HG03457 (cell line): ENCODE results near the gene LATS1.
"Not testable (repeated sequence)": the region's sequence is repeated elsewhere in the genome, so short reads cannot be mapped to it uniquely, and the experiment has no call there.

Experiments
- ATAC-seq: cut with Tn5 transposase; IDR thresholded peaks from one replicate; pipeline ENCODE4 v1.9.1; 2021; ENCODE audit warnings: moderate number of reproducible peaks; ENCODE audit not compliant: unreplicated experiment

The LATS1 gene

DNA sequence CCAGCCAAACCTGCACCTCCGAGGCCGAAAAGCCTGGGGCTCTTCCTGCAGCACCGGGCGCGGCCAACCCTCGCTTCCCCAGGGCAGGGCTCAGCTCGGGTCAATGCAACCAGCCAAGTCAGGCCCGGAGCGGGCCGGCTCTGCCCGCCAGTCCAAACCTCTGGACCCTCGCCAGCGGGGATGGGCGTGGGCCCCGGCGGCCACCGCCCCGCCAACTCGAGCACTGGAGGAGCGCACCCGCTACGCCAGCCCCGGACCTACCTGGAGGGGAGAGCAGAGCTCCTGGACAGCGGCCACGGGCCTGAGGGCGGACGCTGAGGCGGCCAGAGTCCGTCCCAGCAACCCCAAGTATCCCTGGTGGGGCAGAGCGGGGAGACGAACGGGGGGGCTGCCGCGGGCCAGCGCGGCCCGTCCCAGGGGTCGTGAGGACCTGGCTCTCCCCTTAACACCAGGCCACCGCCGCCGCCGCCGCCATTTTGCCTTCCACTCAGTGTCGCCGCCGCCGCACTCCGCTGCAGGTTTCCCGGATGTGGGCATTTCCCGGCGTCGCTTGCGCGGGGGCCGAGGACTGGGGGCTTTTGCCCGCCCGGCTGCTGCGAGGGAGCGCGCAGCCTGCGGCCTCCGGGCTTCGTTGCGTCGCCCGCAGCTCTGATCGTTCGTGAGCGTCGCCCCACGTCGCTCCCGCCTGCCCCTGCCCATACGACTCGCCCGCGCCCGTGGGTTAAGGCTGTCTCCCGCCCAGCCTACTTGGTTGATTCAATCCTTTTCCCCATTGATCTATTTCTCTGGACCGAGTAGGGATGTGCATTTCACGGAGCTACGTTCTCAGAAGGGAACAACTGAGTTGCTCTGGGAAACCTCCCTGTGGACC, at the start of gene LATS1:
TSS of gene LATS1 (minus strand) at position 514 of the 871 bp plus-strand sequence. CDS start 15,975 bp downstream, outside the sequence.
- ATAC-seq: peak; percentile 66

DNA sequence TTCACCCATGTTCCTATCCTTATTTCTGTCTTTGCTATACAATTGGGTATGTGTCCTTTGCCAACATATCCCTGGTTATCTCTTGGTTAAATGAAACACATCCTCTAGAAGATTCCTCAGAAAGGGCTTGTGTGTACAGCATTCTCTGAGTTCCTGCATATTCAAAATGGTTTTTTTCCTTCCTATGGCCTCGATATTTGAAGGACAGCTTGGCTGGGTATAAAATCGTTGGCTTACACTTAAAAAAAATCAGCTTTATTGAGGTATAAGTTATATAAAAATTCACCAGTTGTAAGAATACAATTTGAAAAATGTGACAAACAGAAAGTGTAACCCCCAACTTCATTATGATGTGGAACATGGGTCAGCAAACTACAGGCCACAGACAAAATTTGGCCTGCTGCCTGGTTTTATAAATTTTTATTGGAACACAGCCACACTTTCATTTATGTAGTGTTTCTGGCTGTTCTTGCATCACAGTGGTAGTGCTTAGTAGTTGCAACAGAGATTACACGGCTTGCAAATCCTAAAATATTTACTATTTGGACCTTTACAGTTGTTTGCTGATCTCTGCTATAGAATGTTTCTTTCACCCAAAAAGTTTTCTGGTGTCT, 48.4 kb upstream of the LATS1 start:
- ATAC-seq: no peak

DNA sequence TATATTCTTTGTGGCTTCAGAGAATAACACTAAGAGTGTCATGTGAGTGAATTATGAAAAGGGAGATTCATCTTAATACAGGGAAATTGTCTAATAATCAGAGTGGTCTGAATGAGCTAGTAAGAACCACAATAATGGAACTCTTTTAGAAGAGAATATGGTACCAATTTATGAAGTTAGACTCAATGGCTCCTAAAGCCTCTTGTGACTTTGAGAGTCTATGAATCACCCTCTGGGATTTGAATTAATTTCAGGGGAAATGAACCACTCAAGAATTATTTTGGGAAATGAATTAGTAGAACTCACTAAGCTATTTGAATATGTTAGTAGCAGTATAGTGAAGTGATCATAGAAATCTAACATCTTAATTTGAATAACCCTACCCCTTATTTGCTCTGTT, 46.0 kb upstream of the LATS1 start:
- ATAC-seq: no peak

DNA sequence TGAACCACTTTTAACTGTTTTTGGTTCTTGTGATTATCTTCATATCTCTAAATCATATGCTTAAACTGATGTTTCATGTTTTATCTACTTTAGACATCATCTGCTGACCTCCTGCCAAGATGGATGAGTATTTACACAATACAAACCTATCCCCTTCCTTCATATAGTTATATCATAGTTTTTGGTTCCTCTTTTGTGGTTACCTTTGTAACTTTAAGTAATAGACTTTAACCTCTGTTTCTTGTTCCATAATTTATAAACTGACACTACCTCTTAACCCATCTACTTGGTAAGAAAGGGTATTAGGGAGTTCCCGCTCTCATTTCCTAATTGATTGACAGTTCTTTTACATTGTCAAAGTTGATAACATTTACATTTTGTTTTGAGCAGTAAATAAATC, 43.5 kb upstream of the LATS1 start:
- peak; percentile 87 for ATAC-seq

DNA sequence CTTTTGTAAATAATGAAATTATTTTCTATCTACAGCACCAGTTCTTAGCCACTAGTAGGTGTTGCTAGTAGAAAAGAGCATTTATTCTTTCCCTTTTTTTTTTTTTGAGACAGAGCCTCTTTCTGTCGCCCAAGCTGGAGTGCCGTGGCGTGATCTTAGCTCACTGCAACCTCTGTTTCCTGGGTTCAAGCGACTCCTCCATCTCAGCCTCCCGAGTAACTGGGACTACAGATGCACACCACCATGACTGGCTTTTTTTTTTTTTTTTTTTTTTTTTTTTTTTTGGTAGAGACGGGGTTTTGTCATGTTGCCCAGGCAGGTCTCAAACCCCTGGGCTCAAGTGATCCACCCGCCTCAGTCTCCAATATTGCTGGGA, 38.3 kb upstream of the LATS1 start:
- ATAC-seq: no peak

DNA sequence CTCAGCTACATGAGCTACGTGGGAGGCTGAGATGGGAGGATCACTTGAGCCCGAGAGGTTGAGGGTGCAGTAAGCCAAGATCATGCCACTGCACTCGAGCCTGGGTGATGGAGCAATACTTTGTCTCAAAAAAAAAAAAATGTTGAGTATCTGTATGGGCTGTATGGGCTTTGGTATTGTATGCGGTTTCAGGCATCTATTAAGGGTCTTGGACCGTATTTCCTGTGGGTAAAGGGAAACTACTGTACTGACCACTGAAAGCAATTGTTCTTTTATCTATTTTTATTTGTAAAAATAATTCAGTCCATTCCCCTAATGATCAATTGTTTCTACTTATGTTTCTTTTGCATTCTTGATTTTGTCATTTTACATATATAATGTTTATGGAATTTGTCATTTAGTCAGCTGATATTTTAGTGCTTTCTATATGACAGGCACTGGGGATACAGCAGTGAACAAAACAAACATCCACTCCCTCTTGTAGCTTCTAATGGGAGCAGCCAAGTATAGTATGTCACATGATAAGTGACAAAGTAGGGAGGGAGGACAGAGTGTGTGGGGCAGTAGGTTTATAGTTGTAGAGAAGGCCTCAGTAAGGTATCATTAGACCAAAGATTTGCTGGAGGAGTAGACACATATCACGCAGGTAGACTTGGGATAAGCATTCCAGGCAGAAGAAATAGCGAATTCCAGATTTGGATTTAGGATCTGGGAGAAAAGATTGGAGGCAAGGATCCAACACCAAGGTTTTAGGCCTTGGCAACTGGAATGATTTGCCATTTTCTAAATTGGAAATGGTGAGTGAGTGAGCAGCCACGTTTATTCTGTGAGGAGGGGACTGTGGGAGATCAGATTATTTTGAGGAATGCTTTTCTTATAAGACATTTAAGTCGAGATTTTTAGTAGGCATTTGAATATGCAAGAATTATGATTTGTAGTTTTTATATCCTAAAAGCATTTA, 37.7 kb upstream of the LATS1 start:
- ATAC-seq: peak; percentile 62

DNA sequence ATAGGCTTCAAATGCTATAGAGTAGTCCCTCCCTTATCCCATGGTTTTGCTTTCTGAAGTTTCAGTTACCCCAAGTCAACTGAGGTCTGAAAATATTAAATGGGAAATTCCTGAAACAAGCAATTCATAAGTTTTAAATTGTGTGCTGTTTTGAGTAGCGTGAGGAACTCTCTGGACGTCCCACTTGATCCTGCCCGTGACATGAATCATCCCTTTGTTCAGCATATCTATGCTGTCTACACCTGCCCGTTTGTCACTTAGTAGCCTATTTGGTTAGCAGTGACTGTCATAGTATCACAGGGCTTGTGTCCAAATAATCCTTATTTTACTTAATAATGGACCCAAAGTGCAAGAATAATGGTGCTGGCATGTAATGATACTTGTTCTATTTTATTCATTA, 36.6 kb upstream of the LATS1 start:
- no peak for ATAC-seq

DNA sequence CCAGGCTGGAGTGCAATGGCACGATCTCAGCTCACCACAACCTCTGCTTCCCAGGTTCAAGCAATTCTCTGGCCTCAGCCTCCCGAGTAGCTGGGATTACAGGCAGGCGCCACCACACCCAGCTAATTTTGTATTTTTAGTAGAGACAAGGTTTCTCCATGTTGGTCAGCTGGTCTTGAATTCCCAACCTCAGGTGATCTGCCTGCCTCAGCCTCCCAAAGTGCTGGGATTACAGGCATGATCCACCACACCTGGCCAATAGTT, 35.4 kb upstream of the LATS1 start:
- not testable (repeated sequence) for ATAC-seq

DNA sequence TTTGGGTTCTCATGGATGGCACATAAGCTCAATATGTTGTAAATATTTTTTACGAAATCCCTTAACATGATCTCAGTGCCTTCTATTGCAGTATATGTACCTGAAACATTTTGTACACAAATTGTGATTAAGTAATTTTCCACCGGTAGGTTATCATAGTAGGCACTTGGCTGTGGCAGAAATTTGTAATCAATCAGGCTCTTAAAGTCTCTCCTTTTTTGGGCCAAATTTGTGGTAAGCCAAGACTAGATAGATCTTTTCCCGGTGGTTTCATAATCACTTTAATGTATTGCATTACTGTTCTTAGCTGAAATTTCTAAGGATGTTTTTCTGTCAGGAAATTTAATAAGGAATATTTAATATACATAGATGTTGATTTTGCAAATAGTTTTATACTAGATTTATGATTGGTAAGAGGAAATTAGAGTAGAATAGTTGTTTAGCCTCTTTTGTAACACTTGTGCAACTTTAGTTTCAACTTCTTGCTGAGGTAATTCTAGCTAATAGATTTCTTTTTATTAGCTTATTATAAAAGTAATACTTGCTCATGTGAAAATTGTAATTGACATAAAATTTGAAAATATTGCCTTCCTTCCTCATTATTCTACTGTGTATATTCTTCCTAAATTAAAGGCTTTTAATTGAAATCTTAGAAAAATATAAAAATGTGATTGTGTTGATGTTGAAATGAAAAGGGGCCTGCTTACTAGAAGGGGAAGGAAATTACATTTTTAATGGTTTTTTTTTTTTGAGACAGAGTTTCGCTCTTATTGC, 34.9 kb upstream of the LATS1 start:
- ATAC-seq: no peak

DNA sequence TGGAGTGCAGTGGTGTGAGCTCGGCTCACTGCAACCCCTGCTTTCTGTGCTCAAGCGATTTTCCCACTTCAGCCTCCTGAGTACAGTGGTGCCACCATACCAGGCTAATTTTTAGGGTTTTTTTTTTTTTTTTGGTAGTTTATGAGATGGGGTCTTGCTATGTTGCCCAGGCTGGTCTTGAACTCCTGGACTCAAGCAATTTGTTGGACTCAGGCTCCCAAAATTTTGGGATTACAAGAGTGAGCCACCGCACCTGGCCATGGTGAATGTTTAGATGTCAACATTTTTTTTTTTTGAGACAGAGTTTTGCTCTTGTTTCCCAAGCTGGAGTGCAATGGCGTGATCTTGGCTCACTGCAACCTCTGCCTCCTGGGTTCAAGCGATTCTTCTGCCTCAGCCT, 34.0 kb upstream of the LATS1 start:
- not testable (repeated sequence) for ATAC-seq

DNA sequence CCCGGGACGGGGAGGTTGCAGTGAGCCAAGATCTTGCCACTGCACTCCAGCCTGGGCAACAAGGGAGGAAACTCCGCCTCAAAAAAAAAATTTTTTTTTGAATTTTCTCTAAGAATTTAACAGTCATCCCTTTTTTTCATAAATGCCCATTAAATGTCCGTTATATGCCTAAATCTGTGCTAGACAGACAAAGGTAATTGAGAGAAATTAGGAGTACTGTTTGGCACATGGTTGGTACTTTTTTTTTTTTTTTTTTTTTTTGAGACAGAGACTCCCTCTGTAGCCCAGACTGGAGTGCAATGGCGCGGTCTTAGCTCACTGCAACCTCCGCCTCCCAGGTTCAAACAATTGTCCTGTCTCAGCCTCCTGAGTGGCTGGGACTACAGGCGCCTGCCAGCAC, 33.3 kb upstream of the LATS1 start:
- no peak for ATAC-seq

DNA sequence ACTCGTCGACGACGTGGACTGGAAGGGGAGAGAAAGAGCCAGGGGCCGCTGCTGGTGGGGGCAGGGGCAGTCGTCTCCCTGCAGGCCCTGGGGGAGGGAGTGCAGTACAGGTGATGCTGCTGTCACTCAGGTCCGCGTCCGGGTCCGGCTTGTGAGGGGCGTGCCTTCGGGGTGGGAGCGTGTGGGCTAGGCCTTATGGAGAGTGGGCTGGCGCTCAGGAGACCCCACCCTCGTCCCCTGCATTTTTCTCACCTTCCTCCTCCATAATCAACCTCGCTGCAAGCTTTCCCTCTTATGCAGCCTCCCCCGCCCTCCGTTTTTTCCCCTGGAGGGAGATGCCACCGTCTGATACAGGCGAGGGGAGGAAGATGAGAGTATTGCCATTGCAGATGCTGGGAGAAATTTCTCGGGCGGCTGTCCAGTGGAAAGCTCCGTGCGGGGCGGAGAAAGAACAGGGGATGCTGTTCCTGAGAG, 32.3 kb upstream of the LATS1 start:
- ATAC-seq: peak; percentile 24

DNA sequence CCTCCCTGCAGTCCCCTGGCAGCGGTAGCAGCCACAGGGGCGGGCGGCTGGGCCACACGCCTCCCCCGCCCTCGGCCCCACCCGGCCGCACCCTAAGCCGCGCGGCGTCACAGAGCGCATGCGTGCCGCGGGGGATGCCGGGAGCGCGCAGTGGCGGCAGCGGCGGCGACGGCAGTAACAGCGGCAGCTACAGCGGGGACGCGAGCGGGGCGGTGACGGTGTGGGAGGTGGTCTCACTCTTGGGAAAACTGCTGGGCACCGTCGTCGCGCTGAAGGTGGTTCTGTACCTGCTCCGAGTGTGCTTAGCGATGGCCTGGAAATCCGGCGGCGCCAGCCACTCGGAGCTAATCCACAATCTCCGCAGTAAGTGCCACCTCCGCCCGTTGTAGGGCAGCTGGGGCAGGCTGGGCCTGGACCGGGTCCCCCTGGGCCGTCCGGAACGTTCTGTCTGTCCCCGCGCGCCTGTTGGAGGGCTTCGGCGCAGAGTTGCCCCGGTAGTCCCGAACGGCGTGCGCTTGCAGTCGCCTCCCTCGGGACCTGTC, 31.8 kb upstream of the LATS1 start, which contains the start of gene PCMT1:
TSS of gene PCMT1 (plus strand) at position 148 of the 542 bp plus-strand sequence. CDS start at position 309, 161 bp downstream.
- peak; percentile 71 for ATAC-seq

DNA sequence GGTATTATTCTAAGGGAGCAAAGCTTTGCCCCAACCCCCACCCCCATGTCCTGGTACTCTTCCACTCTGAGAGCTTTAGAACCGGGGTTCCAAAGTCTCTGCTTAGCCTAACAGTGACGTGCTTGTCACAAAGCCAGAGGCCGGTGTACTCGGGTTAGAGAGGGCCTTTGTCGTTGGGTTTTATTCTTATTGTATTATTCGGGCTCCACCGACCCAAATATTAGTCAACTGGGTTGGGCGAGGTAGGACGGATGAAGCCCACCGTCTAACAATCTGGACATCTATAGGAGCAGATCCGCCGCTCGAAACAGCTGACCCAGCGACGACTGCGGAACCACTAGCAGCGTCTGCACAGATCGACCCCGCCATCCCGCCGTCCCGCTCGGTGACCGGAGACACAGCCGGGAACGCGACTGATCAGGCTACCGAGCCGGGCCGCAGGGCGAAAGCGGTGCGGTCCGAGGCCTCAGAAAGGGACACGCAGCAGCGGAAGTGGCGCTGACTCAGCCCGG, 31.2 kb upstream of the LATS1 start:
- ATAC-seq: not testable (repeated sequence)

DNA sequence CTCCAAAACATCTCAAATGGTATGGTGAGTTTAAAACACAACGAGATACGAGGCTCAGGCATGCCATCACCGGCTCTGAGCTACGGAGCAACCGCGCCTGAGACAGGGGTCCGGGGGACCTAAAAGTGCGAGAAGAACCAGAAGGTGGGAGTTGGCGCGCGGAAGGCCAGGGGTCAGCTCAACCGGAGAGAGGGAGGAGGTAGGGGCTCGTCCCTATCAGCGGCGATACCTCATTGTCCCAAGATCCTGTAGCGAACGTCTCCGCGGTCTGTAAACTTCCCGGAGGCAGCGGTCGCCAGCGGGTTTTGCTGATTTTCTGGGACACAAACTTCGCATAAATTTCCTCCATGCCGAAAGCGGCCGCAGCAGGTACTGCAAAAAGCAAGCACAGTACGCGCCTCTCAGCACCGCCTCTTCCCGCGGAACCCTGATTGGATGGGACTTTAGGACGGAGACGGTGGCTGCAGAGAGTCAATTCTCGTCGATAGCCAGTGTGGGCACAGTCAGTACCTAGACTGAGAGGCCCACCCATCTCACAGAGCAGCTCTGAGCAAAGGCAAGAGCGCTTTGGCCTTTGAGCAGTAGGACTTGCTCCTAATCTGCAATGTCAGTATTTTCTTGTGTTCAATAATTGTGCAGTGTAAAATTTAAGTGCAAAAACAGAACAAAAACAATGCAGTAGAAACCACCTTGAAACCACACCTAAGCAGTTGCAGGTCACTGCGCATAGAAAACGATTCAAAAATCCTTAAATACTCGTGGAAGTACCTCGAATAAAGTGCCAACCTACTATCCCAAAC, 28.4 kb upstream of the LATS1 start, which contains the start of gene NUP43:
TSS of gene NUP43 (minus strand) at position 383 of the 800 bp plus-strand sequence. CDS start at position 349, 34 bp downstream.
- ATAC-seq: no peak

DNA sequence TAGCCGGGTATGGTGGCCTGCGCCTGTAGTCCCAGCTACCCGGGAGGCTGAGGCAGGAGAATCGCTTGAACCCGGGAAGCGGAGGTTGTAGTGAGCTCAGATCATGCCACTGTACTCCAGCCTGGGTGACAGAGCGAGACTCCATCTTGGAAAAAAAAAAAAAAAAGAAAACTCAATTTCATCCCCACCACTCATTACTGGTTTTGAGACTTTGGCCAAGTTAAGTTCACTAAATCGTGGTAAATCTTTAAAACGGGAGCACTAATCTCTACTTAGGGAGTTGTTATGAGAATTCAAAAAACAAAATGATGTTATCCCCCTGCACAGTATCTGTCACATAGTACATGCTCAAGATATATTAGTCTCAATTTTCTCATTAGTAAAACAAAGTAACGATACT, 27.4 kb upstream of the LATS1 start:
- not testable (repeated sequence) for ATAC-seq

DNA sequence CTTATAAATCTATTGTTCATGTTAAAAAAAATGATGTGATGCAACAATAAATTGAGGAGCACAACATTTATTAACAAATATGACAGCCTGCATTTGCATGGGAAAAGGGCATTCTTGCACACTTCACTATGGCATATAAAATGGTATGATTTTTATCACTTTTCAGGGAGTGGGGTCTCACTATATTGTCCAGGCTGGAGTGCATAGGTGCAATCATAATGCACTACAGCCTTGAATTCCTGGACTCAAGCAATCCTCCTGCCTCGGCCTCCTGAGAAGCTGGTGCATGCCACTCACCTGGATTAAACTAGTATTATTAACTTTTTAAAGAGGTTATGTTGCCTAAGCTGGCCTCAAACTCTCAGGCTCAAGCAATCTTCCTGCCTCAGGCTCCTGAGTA, 17.0 kb upstream of the LATS1 start:
- no peak for ATAC-seq

DNA sequence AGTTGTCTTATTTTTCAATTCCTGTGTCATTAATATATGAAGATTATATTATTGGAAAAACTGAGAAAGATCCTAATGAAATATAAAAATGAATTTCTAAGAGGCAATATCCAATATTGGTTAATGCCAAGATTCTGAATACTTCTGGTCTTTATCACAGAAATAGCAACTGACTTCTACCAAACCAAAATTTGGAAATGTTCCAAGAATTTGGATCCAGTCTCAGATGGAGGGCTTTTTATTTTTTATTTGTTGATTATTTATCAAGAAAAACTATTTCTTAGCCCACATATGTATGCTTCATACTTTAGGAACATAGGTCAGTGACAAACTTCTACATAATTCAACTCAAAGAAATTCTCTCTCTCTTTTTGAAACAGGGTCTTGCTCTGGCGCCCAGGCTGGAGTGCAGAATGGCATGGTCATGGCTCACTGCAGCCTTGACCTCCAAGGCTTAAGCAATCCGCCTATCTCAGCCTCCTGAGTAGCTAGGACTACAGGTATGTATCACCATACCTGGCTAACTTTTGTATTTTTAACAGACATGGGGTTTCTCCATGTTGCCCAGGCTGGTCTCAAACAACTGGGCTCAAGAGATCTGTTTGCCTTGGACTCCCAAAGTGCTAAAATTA, 15.3 kb upstream of the LATS1 start:
- no peak for ATAC-seq

DNA sequence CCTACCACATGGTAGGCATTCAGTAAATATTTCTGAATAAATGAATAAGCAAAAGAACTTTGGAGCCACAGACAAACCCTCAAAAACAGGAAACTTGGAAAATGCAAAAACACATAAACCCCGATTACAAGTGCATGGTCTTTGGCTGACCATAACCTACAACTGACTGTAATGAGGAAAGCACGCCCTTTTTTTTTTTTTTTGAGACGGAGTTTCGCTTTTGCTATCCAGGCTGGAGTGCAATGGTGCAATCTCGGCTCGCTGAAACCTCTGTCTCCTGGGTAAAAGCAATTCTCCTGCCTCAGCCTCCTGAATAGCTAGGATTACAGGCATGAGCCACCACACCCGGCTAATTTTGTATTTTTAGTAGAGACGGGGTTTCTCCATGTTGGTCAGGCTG, 11.9 kb upstream of the LATS1 start:
- no peak for ATAC-seq
